GM12864 (cell line): Measurements from ENCODE around the gene MRPL52.

Experiments
- DNase-seq: peaks from one replicate; pipeline ENCODE4 v3.0.0-alpha.2; 2011; ENCODE audit warnings: low read depth
- H3K4me3 ChIP-seq: 2 replicates; pipeline ENCODE4 v1.5.1; 2011; ENCODE audit warnings: mild to moderate bottlenecking, low read depth, low read length, control low read depth
- TF ChIP-seq, protein P1 (sequence below): IDR thresholded peaks from 2 replicates; pipeline ENCODE4 v1.5.1; 2011; ENCODE audit warnings: low read depth, mild to moderate bottlenecking, moderate library complexity, low read length, control low read depth, inconsistent platforms; ENCODE audit errors: missing control alignments

Gene MRPL52

DNA sequence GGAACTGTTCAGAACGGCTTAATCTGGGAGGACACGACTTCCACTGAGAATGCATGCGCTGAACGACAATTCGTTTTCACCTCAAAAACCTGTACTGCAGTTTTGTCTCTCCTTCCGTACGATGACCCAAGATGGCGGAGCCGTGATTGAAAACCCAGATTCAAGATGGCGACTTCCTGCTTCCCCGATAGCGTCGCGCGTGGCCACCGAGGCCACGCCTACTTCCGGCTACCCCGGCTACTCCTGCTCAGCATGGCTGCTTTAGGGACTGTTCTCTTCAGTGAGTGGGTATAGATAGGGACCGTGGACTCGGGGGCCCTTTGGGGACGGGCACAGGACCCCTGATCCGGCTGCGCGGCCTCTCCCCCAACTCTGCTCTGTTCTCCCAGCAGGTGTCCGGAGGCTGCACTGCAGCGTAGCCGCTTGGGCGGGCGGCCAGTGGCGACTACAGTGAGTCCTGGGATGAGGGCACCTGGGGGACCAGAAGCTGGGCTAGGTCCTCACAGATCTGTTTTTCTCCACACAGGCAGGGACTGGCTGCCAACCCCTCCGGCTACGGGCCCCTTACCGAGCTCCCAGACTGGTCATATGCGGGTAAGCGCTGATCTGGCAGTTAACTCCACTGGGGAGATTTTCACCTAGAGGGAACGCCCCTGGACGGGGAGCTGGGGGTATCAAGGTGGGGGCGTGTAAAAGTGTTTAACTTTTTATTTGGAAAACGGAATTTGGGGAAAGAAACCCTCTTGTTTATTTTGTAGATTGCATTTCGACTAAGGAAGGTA, at the start of gene MRPL52:
TSS of gene MRPL52 (plus strand) at position 227 of the 782 bp plus-strand sequence. CDS start at position 253, 26 bp downstream.
- peak within 1 kb of the TSS; percentile 78 for H3K4me3 ChIP-seq
- peak; percentile 88 for DNase-seq
- TF ChIP-seq, protein P1, sequence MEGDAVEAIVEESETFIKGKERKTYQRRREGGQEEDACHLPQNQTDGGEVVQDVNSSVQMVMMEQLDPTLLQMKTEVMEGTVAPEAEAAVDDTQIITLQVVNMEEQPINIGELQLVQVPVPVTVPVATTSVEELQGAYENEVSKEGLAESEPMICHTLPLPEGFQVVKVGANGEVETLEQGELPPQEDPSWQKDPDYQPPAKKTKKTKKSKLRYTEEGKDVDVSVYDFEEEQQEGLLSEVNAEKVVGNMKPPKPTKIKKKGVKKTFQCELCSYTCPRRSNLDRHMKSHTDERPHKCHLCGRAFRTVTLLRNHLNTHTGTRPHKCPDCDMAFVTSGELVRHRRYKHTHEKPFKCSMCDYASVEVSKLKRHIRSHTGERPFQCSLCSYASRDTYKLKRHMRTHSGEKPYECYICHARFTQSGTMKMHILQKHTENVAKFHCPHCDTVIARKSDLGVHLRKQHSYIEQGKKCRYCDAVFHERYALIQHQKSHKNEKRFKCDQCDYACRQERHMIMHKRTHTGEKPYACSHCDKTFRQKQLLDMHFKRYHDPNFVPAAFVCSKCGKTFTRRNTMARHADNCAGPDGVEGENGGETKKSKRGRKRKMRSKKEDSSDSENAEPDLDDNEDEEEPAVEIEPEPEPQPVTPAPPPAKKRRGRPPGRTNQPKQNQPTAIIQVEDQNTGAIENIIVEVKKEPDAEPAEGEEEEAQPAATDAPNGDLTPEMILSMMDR, result no peak

DNA sequence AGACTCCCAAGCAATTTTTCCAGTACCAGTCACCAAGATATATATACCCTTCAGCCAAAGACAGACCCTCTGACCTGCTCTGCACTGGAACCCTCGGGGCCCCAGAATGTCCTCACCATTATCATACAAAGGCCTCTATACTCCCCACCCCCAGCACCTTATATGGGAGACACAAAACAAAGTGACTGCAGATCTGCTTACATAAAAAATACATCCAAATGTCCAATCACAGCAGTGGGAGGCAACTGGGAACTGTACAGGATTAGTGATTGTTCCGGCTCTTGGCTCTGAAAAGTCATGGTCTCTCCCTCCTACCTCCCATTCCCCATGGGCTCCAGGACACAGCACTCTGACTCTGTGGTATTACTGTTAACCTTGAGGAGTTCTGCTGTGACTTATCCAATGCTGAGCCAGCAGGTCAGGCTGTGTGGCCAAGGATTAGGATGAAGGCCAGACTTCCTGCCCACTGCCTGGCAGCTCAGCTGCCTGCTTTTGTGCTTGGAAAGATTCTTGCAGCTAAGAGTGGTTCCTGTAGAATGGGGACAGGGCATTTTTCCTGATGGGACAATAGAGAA, 49.5 kb upstream of the MRPL52 start:
- H3K4me3 ChIP-seq, result no peak overlapping the region
- no peak for DNase-seq
- TF ChIP-seq, protein P1, result no peak

DNA sequence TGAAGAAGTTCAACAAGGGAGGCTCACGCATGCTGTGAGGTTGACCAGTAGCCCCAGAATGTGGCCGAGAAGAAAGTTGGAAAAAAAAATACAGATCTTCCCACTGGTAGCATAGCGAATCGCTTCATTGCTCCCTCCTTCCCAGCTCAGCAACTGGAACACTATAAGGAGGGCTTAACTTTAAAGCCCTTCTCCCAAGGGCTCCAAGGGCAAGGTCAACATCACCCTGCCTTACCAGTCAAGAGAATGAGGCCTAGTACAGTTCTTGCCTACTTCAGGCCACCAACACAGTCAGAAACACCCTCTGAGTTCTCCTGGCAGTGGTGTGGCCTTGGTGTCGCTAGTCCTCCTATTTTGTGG, 48.8 kb upstream of the MRPL52 start:
- no peak for DNase-seq
- TF ChIP-seq, protein P1, result no peak

DNA sequence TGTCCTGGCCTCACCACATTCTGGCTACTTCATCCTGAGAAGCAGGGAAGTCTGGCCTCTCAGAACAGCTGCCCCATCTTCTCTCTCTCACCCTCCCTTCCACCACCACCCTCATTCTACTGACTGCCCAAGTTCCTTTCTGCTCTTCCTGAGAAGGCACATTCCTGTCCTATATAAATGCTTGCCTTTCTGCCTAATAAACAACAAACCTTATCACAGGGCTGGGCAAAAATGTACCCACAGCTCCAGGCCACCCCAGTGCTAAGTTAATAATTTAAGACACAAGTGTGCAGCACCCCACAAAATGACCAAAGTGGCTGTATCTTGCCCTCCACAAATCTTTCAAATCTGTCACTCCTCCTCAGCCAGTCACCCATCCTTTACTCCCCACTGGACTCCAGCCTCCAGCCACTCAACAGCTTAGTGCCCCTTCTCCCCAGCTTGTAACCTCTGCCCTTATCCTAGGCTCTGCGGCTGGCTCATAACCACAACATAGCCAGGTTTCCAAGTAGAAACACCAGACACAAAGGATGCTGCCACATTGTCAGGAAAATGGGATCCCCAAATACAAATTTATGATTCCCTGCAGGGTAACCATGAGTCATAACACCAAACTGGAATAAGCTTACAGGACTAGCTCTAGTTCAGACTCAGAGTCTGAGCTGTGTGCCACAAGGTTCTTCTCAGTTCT, 48.2 kb upstream of the MRPL52 start:
- DNase-seq, result no peak
- no peak overlapping the region for H3K4me3 ChIP-seq
- TF ChIP-seq, protein P1, result no peak

More for the DNA sequence above, 48.8 kb upstream of the MRPL52 start:
- H3K4me3 ChIP-seq, result no peak overlapping the region

DNA sequence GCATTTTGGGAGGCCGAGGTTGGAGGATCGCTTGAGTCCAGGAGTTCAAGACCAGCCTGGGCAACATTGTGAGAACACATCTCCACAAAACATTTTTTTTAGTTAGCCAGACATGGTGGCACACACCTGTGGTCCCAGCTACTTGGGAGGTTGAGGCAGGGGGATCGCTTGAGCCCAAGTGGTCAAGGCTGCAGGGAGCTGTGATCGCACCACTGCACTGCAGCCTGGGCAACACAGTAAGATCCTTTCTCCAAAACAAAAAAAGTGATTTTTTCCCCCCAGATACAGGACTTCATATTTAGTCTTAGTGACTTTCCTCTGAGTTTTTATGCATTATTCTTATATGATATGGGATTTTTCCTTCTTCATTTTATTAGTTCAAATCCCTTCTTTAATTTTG, 43.0 kb upstream of the MRPL52 start:
- no peak for DNase-seq
- TF ChIP-seq, protein P1, result no peak
- H3K4me3 ChIP-seq, result no peak overlapping the region

DNA sequence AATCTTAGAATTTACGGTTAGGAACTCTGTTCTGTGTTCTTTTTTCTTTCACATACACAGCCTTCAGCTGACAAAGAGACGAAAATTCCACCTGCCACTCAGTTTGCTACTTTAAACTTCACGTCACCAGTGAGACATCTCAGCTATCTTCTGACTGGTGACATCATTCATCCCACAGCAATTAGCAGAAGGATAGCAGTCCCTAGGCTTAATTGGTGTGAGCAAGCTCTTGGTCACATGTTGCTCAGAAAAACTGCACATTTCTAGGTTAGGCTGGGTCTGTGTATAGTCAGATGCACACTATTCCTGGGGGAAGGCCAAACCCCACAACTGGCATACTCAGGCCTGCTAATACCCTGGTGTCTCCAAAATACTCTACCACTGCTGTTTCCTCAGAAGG, 38.4 kb upstream of the MRPL52 start:
- no peak for DNase-seq
- TF ChIP-seq, protein P1, result no peak
- no peak overlapping the region for H3K4me3 ChIP-seq
